ENCODE measurements around the gene GRB10. TPM values are rescaled to one million over a fixed set of nuclear protein-coding genes. Genes with fewer than 3 reads are reported as not detected.

GRB10 gene
- total and polyA plus RNA-seq, 2 experiments from 2014 or later = 35.0 to 154 TPM

GRCh38 chr7:50793947-50794570, 11.4 kb upstream of the GRB10 start (continued):
- TF ChIP-seq CTCF (conservative IDR thresholded peaks at IDR 0.05; ENCODE audit: low read depth in 2 of 2) (no peak), JUNB (IDR thresholded peaks at IDR 0.05; ENCODE audit: unreplicated experiment) (no peak)

GRCh38 chr7:50793120-50793946, 10.6 kb upstream of the GRB10 start:
- Mint-ChIP-seq H3K27me3 (ENCODE audit: insufficient read depth, low read depth, poor library complexity) (peaks cover 24% of the 10 kb centered on the region), H3K4me3 (peak overlapping the region; percentile 71)

GRCh38 chr7:50792342-50793119, 9.8 kb upstream of the GRB10 start:
- peaks cover 10% of the 10 kb centered on the region; the same call in 1 of the 2 replicates for H4K20me1 ChIP-seq (replicated peaks; ENCODE audit: insufficient read depth)
- peaks cover 13% of the 10 kb centered on the region for H3K9me3 Mint-ChIP-seq
- H3K27me3 ChIP-seq (ENCODE audit: insufficient read depth) = peaks cover 26% of the 10 kb centered on the region
- peaks cover 24% of the 10 kb centered on the region for H3K27me3 Mint-ChIP-seq (ENCODE audit: insufficient read depth, low read depth, poor library complexity)
- peaks cover 40% of the 10 kb centered on the region for H3K4me1 Mint-ChIP-seq
- peaks cover 38% of the 10 kb centered on the region for H3K4me1 ChIP-seq (ENCODE audit: insufficient read depth)
- H3K36me3 ChIP-seq (ENCODE audit: insufficient read depth) = no peaks in the 10 kb centered on the region
- H3F3A ChIP-seq (replicated peaks; ENCODE audit: low read depth) = 0 out of 2 replicates have a peak, but pooled peaks cover 4% of the 10 kb centered on the region
- H3K9me2 ChIP-seq (ENCODE audit: insufficient read depth) = 0 out of 2 replicates have a peak, but pooled peaks cover 3% of the 10 kb centered on the region
- H3K27ac Mint-ChIP-seq = peak overlapping the region; percentile 83; the same call in 1 of the 2 replicates
- peak overlapping the region; percentile 61 for H2AFZ ChIP-seq
- ATAC-seq (peak; percentile 9; the same call in 1 of the 3 replicates), DNase-seq (ENCODE audit: low spot score) (peak; percentile 67)
- H3K79me2 ChIP-seq (replicated peaks; ENCODE audit: insufficient read depth) = peaks cover 49% of the 10 kb centered on the region
- peak overlapping the region; percentile 84 for H3K4me3 ChIP-seq
- H3K36me3 Mint-ChIP-seq (ENCODE audit: low read depth) = peaks cover 31% of the 10 kb centered on the region
- no peak for TF ChIP-seq CTCF (conservative IDR thresholded peaks at IDR 0.05; ENCODE audit: low read depth in 2 of 2)
- TF ChIP-seq POLR2AphosphoS5 (IDR thresholded peaks at IDR 0.05; ENCODE audit: low read depth) = 0 out of 2 replicates have a peak, but pooled peaks have one; percentile 18
- peak overlapping the region; percentile 92 for H3K4me3 Mint-ChIP-seq
- H3K27ac ChIP-seq (ENCODE audit: low read depth) = peak overlapping the region; percentile 42; the same call in 1 of the 2 replicates
- peak overlapping the region; percentile 96 for H3K4me2 ChIP-seq

More at GRCh38 chr7:50793120-50793946, 10.6 kb upstream of the GRB10 start:
- DNase-seq (ENCODE audit: low spot score) (peak; percentile 75), ATAC-seq (peak; percentile 64)
- H3K79me2 ChIP-seq (replicated peaks; ENCODE audit: insufficient read depth) = peaks cover 41% of the 10 kb centered on the region
- H3K9me2 ChIP-seq (ENCODE audit: insufficient read depth) = 0 out of 2 replicates have a peak, but pooled peaks cover 3% of the 10 kb centered on the region
- H3K36me3 ChIP-seq (ENCODE audit: insufficient read depth) = no peaks in the 10 kb centered on the region
- H2AFZ ChIP-seq = peak overlapping the region; percentile 93
- H3K27ac Mint-ChIP-seq = no peak overlapping the region
- H3K27ac ChIP-seq (ENCODE audit: low read depth) = no peak overlapping the region
- H3K4me3 ChIP-seq = peak overlapping the region; percentile 84
- peaks cover 40% of the 10 kb centered on the region for H3K4me1 Mint-ChIP-seq
- H3K36me3 Mint-ChIP-seq (ENCODE audit: low read depth) = peaks cover 23% of the 10 kb centered on the region
- H4K20me1 ChIP-seq (replicated peaks; ENCODE audit: insufficient read depth) = peaks cover 6% of the 10 kb centered on the region; the same call in 1 of the 2 replicates
- H3K4me2 ChIP-seq = peak overlapping the region; percentile 93
- H3F3A ChIP-seq (replicated peaks; ENCODE audit: low read depth) = 0 out of 2 replicates have a peak, but pooled peaks cover 4% of the 10 kb centered on the region
- TF ChIP-seq STAT1 (IDR thresholded peaks at IDR 0.05; ENCODE audit: unreplicated experiment) (no peak), POLR2AphosphoS5 (IDR thresholded peaks at IDR 0.05; ENCODE audit: low read depth) (peak; percentile 33; the same call in 1 of the 2 replicates), EZH2 (IDR thresholded peaks at IDR 0.05; ENCODE audit: low read depth, unreplicated experiment) (peak; percentile 35), ZNF331 (CRISPR knock-in tag; IDR thresholded peaks at IDR 0.05; ENCODE audit: low read depth) (no peak)
- peaks cover 10% of the 10 kb centered on the region for H3K9me3 Mint-ChIP-seq
- peaks cover 34% of the 10 kb centered on the region for H3K4me1 ChIP-seq (ENCODE audit: insufficient read depth)
- H3K27me3 ChIP-seq (ENCODE audit: insufficient read depth) = peaks cover 26% of the 10 kb centered on the region

Measured in GM23338 (cell line).